PC-9 (cell line): Measurements from ENCODE around the gene C10orf71. TPM values are rescaled to one million over a fixed set of nuclear protein-coding genes. Genes with fewer than 3 reads are reported as not detected.

Source experiments
- BruUV-seq: library from RNA; stranded (reverse); fragments of 400-500 nt; replicated peaks from 2 replicates; lab custom pipeline; 2021; lab: Mats Ljungman, UMichigan
- CTCF ChIA-PET: fragments of 300-600 bp; sonication (Branson Sonifier 250); formaldehyde crosslinking; loops from one replicate; lab custom pipeline; 2022; ENCODE audit warnings: antibody characterized with exemption; lab: Charles Lee
- POLR2A ChIA-PET: fragments of 300-600 bp; sonication (Branson Sonifier 250); formaldehyde crosslinking; loops from one replicate; lab custom pipeline; 2022; ENCODE audit warnings: antibody characterized with exemption; ENCODE audit not compliant: unreplicated experiment; lab: Charles Lee
- DNase-seq, 2 experiments: peaks; one replicate each; pipeline versions ENCODE4 v3.0.0 to v3.0.0-alpha.2; 2015 to 2022; ENCODE audit warnings: mixed read lengths in 1 of 2
- H2AFZ ChIP-seq: fragments of 200-600 bp; sonication (generic); 2 replicates; pipeline ENCODE4 v1.8.1; 2017; ENCODE audit warnings: antibody characterized with exemption
- H3F3A ChIP-seq: fragments of 200-600 bp; sonication (generic); 2 replicates; pipeline ENCODE4 v1.8.1; 2017; ENCODE audit warnings: antibody characterized with exemption, mild to moderate bottlenecking, low read depth; ENCODE audit not compliant: insufficient read depth
- H3K27ac ChIP-seq: fragments of 200-600 bp; sonication (generic); 2 replicates; pipeline ENCODE4 v1.6.1; 2016; ENCODE audit warnings: mixed run types
- H3K27me3 ChIP-seq: fragments of 200-600 bp; sonication (generic); 2 replicates; pipeline ENCODE4 v1.6.1; 2016; ENCODE audit warnings: low read depth, mixed run types; ENCODE audit not compliant: insufficient read depth
- H3K36me3 ChIP-seq: fragments of 200-600 bp; sonication (generic); 2 replicates; pipeline ENCODE4 v1.6.1; 2016; ENCODE audit warnings: low read depth, mixed run types
- H3K4me1 ChIP-seq: fragments of 200-600 bp; sonication (generic); replicated peaks from 2 replicates; pipeline ENCODE4 v1.6.1; 2016; ENCODE audit warnings: mixed run types; ENCODE audit not compliant: insufficient read depth
- H3K4me2 ChIP-seq: fragments of 200-600 bp; sonication (generic); 2 replicates; pipeline ENCODE4 v1.6.1; 2017; ENCODE audit warnings: mixed run types
- H3K4me3 ChIP-seq: fragments of 200-600 bp; sonication (generic); 2 replicates; pipeline ENCODE4 v1.6.1; 2016; ENCODE audit warnings: mixed run types
- H3K79me2 ChIP-seq: fragments of 200-600 bp; sonication (generic); 2 replicates; pipeline ENCODE4 v1.6.1; 2017; ENCODE audit warnings: low read depth, mixed run types
- H3K9me2 ChIP-seq: fragments of 200-600 bp; sonication (generic); 2 replicates; pipeline ENCODE4 v1.8.1; 2017; ENCODE audit warnings: mild to moderate bottlenecking; ENCODE audit not compliant: insufficient read depth
- H3K9me3 ChIP-seq: fragments of 200-600 bp; sonication (generic); 2 replicates; pipeline ENCODE4 v1.8.1; 2016; ENCODE audit warnings: low read depth; ENCODE audit not compliant: insufficient read depth
- H4K20me1 ChIP-seq: fragments of 200-600 bp; sonication (generic); 2 replicates; pipeline ENCODE4 v1.8.1; 2017; ENCODE audit not compliant: insufficient read depth
- CTCF ChIP-seq: fragments of 200-600 bp; sonication (generic); conservative IDR thresholded peaks from 2 replicates; pipeline ENCODE4 v1.6.1; 2017; ENCODE audit warnings: mixed run types, antibody characterized with exemption, mild to moderate bottlenecking, moderate library complexity
- EZH2 ChIP-seq: fragments of 200-600 bp; sonication (generic); IDR thresholded peaks from 2 replicates; pipeline ENCODE4 v1.8.0; 2017; ENCODE audit warnings: antibody characterized with exemption, low read depth
- intact Hi-C: fragments of 100-400 bp; cut with micrococcal nuclease; formaldehyde crosslinking; loops from one replicate; pipeline ENCODE4 v1.10.0; 2022; ENCODE audit not compliant: unreplicated experiment
- total RNA-seq: library from RNA; stranded (reverse); gene quantifications from 2 replicates; pipeline ENCODE4 v1.2.3, GENCODE V29; 2021

C10orf71 gene
- total RNA-seq, 1 experiment from 2014 or later: not detected

GRCh38 chr10:49277973-49278372 lies 21.0 kb upstream of the C10orf71 start:
- BruUV-seq: no TSS peak
- Histone ChIP-seq H2AFZ (no peak overlapping the region), H3K36me3 (no peaks in the 10 kb centered on the region), H3K27ac (no peak overlapping the region), H3K4me2 (no peak overlapping the region), H3F3A (no peaks in the 10 kb centered on the region), H4K20me1 (no peaks in the 10 kb centered on the region), H3K4me3 (no peak overlapping the region), H3K79me2 (no peaks in the 10 kb centered on the region), H3K4me1 (no peaks in the 10 kb centered on the region), H3K9me2 (no peaks in the 10 kb centered on the region), H3K27me3 (peaks cover 65% of the 10 kb centered on the region), H3K9me3 (no peaks in the 10 kb centered on the region)
- intact Hi-C loops: no loop called here
- DNase-seq: no peak
- ChIA-PET POLR2A (no interaction called here), CTCF (no interaction called here)
- TF ChIP-seq CTCF (no peak), EZH2 (no peak)

- Histone ChIP-seq H3K36me3 (no peaks in the 10 kb centered on the region), H3K27me3 (peaks cover 62% of the 10 kb centered on the region), H3K4me1 (no peaks in the 10 kb centered on the region), H3K4me2 (no peak overlapping the region), H3K27ac (no peak overlapping the region), H2AFZ (no peak overlapping the region), H4K20me1 (no peaks in the 10 kb centered on the region), H3K9me2 (no peaks in the 10 kb centered on the region), H3K79me2 (no peaks in the 10 kb centered on the region), H3K4me3 (no peak overlapping the region), H3K9me3 (no peaks in the 10 kb centered on the region), H3F3A (no peaks in the 10 kb centered on the region)
- intact Hi-C loops: no loop called here
- BruUV-seq: no TSS peak
- DNase-seq: no peak
- no peak for TF ChIP-seq CTCF
- TF ChIP-seq EZH2: no peak
- ChIA-PET CTCF (no interaction called here), POLR2A (no interaction called here)
These were observed 20.4 kb upstream of the C10orf71 start for GRCh38 chr10:49278497-49278981.

- no TSS peak for BruUV-seq
- no peaks in the 10 kb centered on the region for H3K4me1 ChIP-seq
These were observed 19.7 kb upstream of the C10orf71 start for GRCh38 chr10:49279015-49279880.

More at GRCh38 chr10:49279015-49279880, 19.7 kb upstream of the C10orf71 start:
- H2AFZ ChIP-seq: no peak overlapping the region
- intact Hi-C loops: no loop called here
- no peaks in the 10 kb centered on the region for H3F3A ChIP-seq
- H3K79me2 ChIP-seq: no peaks in the 10 kb centered on the region
- DNase-seq: no peak
- CTCF ChIA-PET: no interaction called here
- H3K27ac ChIP-seq: no peak overlapping the region
- no peak overlapping the region for H3K4me3 ChIP-seq
- H3K4me2 ChIP-seq: no peak overlapping the region
- no peaks in the 10 kb centered on the region for H3K9me2 ChIP-seq
- TF ChIP-seq EZH2: no peak
- TF ChIP-seq CTCF: no peak
- POLR2A ChIA-PET: no interaction called here
- H3K36me3 ChIP-seq: no peaks in the 10 kb centered on the region
- H3K27me3 ChIP-seq: peaks cover 62% of the 10 kb centered on the region
- no peaks in the 10 kb centered on the region for H3K9me3 ChIP-seq
- H4K20me1 ChIP-seq: no peaks in the 10 kb centered on the region
